Body of pancreas (tissue), 4 donors: ENCODE measurements around the gene SLC36A3.
"Not testable (repeated sequence)": the region's sequence is repeated elsewhere in the genome, so short reads cannot be mapped to it uniquely, and the experiment has no call there.

Source experiments
- POLR2A ChIP-seq, 3 donors: fragments of 450-650 bp; IDR thresholded peaks; one replicate each; pipeline ENCODE4 v1.6.1; 2016; ENCODE audit warnings: antibody characterized with exemption in 3 of 3, mild to moderate bottlenecking in 2 of 3
- TF ChIP-seq, protein P1 (sequence below), 7 experiments: fragments of 450-650 bp in 4 of 7; fragments of 200-600 bp in 3 of 7; sonication (generic) in 3 of 7; IDR thresholded peaks; one replicate each; pipeline ENCODE4 v1.5.1; 2016 to 2019; ENCODE audit warnings: antibody characterized with exemption in 7 of 7

DNA sequence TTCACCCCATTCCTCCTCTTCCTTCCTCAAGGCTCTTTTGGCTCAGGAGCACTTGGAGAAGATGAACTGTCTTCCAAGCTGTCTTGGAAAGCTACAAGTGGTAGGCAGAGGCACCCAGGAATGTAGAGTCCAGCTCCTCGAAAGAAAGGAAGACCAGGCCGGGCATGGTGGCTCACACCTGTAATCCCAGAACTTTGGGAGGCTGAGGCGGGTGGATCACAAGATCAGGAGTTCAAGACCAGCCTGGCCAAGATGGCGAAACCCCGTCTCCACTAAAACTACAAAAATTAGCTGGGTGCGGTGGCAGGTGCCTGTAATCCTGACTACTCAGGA is 68.4 kb downstream of the SLC36A3 start:
- TF ChIP-seq, protein P1, sequence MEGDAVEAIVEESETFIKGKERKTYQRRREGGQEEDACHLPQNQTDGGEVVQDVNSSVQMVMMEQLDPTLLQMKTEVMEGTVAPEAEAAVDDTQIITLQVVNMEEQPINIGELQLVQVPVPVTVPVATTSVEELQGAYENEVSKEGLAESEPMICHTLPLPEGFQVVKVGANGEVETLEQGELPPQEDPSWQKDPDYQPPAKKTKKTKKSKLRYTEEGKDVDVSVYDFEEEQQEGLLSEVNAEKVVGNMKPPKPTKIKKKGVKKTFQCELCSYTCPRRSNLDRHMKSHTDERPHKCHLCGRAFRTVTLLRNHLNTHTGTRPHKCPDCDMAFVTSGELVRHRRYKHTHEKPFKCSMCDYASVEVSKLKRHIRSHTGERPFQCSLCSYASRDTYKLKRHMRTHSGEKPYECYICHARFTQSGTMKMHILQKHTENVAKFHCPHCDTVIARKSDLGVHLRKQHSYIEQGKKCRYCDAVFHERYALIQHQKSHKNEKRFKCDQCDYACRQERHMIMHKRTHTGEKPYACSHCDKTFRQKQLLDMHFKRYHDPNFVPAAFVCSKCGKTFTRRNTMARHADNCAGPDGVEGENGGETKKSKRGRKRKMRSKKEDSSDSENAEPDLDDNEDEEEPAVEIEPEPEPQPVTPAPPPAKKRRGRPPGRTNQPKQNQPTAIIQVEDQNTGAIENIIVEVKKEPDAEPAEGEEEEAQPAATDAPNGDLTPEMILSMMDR (IDR thresholded peaks at IDR 0.05) = not testable (repeated sequence)
- TF ChIP-seq POLR2A (IDR thresholded peaks at IDR 0.05) = not testable (repeated sequence)
